GM12878 (cell line): ENCODE data around the gene CUEDC1. TPM values are rescaled to one million over a fixed set of nuclear protein-coding genes. Genes with fewer than 3 reads are reported as not detected.

Source experiments
- ATAC-seq: fragments of 200-7000 bp; cut with Tn5 transposase; 3 replicates; pipeline ENCODE4 v1.9.1; 2020; ENCODE audit warnings: mild to moderate bottlenecking, moderate library complexity
- BruUV-seq: library from RNA; stranded (reverse); fragments of 400-500 nt; replicated peaks from 2 replicates; lab custom pipeline; 2021; lab: Mats Ljungman, UMichigan
- CTCF ChIA-PET: fragments of 300-600 bp; sonication (Branson Sonifier 250); formaldehyde crosslinking; extraction: SDS; loops from one replicate; lab custom pipeline; 2021; ENCODE audit warnings: inconsistent platforms; lab: Yijun Ruan, JAX
- POLR2A ChIA-PET: fragments of 350-600 bp; formaldehyde crosslinking; extraction: SDS; loops from one replicate; lab custom pipeline; 2021; ENCODE audit warnings: inconsistent platforms; lab: Charles Lee
- RAD21 ChIA-PET: fragments of 300-600 bp; sonication (Branson Sonifier 250); formaldehyde crosslinking; loops from one replicate; lab custom pipeline; 2023; ENCODE audit warnings: antibody characterized with exemption; ENCODE audit not compliant: unreplicated experiment; lab: Charles Lee
- SMC1A ChIA-PET: fragments of 300-600 bp; sonication (Branson Sonifier 250); formaldehyde crosslinking; loops from one replicate; lab custom pipeline; 2023; ENCODE audit not compliant: unreplicated experiment, uncharacterized antibody; lab: Charles Lee
- DNase-seq: peaks from one replicate; pipeline ENCODE4 v3.0.0-alpha.2; 2011; ENCODE audit warnings: low read depth, low spot score
- FAIRE-seq: peaks from 3 replicates; lab custom pipeline; 2011; peaks lifted over from hg19 to GRCh38; lab: Jason Lieb, UNC
- H2AFZ ChIP-seq: 2 replicates; pipeline ENCODE4 v1.6.0; 2011; ENCODE audit warnings: low read depth, low read length, control low read depth; ENCODE audit not compliant: control insufficient read depth
- H3K27ac ChIP-seq: 2 replicates; pipeline ENCODE4 v1.5.1; 2011; ENCODE audit warnings: control low read depth; ENCODE audit not compliant: control insufficient read depth, insufficient read depth
- H3K27me3 ChIP-seq, 2 experiments: replicated peaks in 1 of 2; 2 replicates each; pipeline versions ENCODE4 v1.6.0 to v1.6.1; 2011; ENCODE audit warnings: low read length in 1 of 2; ENCODE audit not compliant: control insufficient read depth in 2 of 2, insufficient read depth in 2 of 2
- H3K36me3 ChIP-seq, 2 experiments: 2 replicates each; pipeline ENCODE4 v1.5.1; 2011; ENCODE audit warnings: low read length in 1 of 2; ENCODE audit not compliant: control insufficient read depth in 2 of 2, insufficient read depth in 2 of 2
- H3K4me1 ChIP-seq: 2 replicates; pipeline ENCODE4 v1.6.1; 2011; ENCODE audit warnings: mild to moderate bottlenecking, low read length, moderate library complexity, mixed read lengths; ENCODE audit not compliant: control insufficient read depth, insufficient read depth
- H3K4me2 ChIP-seq: 2 replicates; pipeline ENCODE4 v1.6.0; 2011; ENCODE audit warnings: control low read depth; ENCODE audit not compliant: control insufficient read depth, insufficient read depth
- H3K4me3 ChIP-seq: fragments of 200-600 bp; sonication (generic); 2 replicates; pipeline ENCODE4 v1.5.1; 2016
- H3K79me2 ChIP-seq: 2 replicates; pipeline ENCODE4 v1.6.0; 2011; ENCODE audit warnings: low read length; ENCODE audit not compliant: control insufficient read depth, insufficient read depth
- H3K9ac ChIP-seq: 2 replicates; pipeline ENCODE4 v1.8.0; 2011; ENCODE audit warnings: low read length, control low read depth, mixed read lengths; ENCODE audit not compliant: control insufficient read depth, insufficient read depth
- H3K9me3 ChIP-seq: replicated peaks from 3 replicates; pipeline ENCODE4 v1.5.1; 2011; ENCODE audit warnings: mild to moderate bottlenecking, low read length; ENCODE audit not compliant: control insufficient read depth, insufficient read depth
- H4K20me1 ChIP-seq: 2 replicates; pipeline ENCODE4 v1.6.0; 2011; ENCODE audit not compliant: control insufficient read depth, insufficient read depth
- BACH1 ChIP-seq: fragments of 450-650 bp; IDR thresholded peaks from 2 replicates; pipeline ENCODE4 v1.6.1; 2017; ENCODE audit warnings: mild to moderate bottlenecking, borderline replicate concordance
- CBFB ChIP-seq: IDR thresholded peaks from 2 replicates; pipeline ENCODE4 v1.6.1; 2016; ENCODE audit warnings: antibody characterized with exemption, low read depth
- DPF2 ChIP-seq: fragments of 450-650 bp; IDR thresholded peaks from 2 replicates; pipeline ENCODE4 v1.6.1; 2017; ENCODE audit warnings: mild to moderate bottlenecking
- KLF5 ChIP-seq: fragments of 450-650 bp; IDR thresholded peaks from 2 replicates; pipeline ENCODE4 v1.6.1; 2014; ENCODE audit warnings: mild to moderate bottlenecking; ENCODE audit not compliant: partially characterized antibody
- NFXL1 ChIP-seq: fragments of 450-650 bp; IDR thresholded peaks from 2 replicates; pipeline ENCODE4 v1.6.1; 2017; ENCODE audit warnings: antibody characterized with exemption, mild to moderate bottlenecking, borderline replicate concordance
- RUNX3 ChIP-seq: IDR thresholded peaks from 2 replicates; pipeline ENCODE4 v1.6.1; 2012; ENCODE audit warnings: low read length, inconsistent platforms
- ZZZ3 ChIP-seq: IDR thresholded peaks from 2 replicates; pipeline ENCODE4 v1.6.1; 2011; ENCODE audit warnings: low read depth; ENCODE audit not compliant: control insufficient read depth, insufficient read length
- WGBS: methylation state at CpG from one replicate; pipeline ENCODE4 v1.1.6; 2016; ENCODE audit warnings: low lambda C conversion rate; ENCODE audit not compliant: insufficient replicate concordance, insufficient coverage; ENCODE audit errors: missing lambda C conversion rate; 5-methylcytosine and 5-hydroxymethylcytosine counted together
- in situ Hi-C: fragments of 300-500 bp; cut with MboI; formaldehyde crosslinking; loops from 9 replicates; pipeline ENCODE4 v1.14.3; 2018; ENCODE audit warnings: mixed read lengths
- intact Hi-C: fragments of 100-400 bp; cut with micrococcal nuclease; formaldehyde crosslinking; loops from one replicate; pipeline ENCODE4 v1.14.2; 2022; ENCODE audit not compliant: unreplicated experiment
- polyA plus RNA-seq, 11 experiments: library from polyadenylated mRNA; depleted of rRNA in 4 of 11; unstranded in 6 of 11; stranded (reverse) in 5 of 11; fragments of >200 nt; fragmentation: Nextera tagmentation in 4 of 11; fragmentation: Illumina TruSeq in 1 of 11; extraction: Ambion mirVana in 4 of 11; extraction: Trizol in 1 of 11; gene quantifications; 1 replicate in 1 of 11; 2 replicates in 10 of 11; pipeline versions ENCODE4 v1.2.1 to v1.2.3, GENCODE V29; 2011 to 2016; ENCODE audit warnings: inconsistent platforms in 2 of 11, missing spikeins in 2 of 11, low read depth in 1 of 11
- total RNA-seq, 4 experiments: library from RNA; depleted of rRNA in 3 of 4; stranded (reverse); fragments of >200 nt in 3 of 4; fragmentation: Illumina TruSeq in 1 of 4; extraction: Trizol in 1 of 4; gene quantifications; 2 replicates each; pipeline versions ENCODE4 v1.2.1 to v1.2.3, GENCODE V29; 2013 to 2021
- TF ChIP-seq, protein P1 (sequence below): fragments of 150-350 bp; IDR thresholded peaks from 2 replicates; pipeline ENCODE4 v1.6.1; 2016; ENCODE audit warnings: low read depth, low read length
- TF ChIP-seq, protein P2 (sequence below): IDR thresholded peaks from 2 replicates; pipeline ENCODE4 v1.6.1; 2011; ENCODE audit warnings: borderline replicate concordance, low read depth, mild to moderate bottlenecking, moderate library complexity, mixed read lengths, low read length; ENCODE audit not compliant: insufficient read depth; ENCODE audit errors: extremely low read length
- TF ChIP-seq, protein P3 (sequence below): fragments of 450-650 bp; IDR thresholded peaks from 2 replicates; pipeline ENCODE4 v1.6.1; 2016; ENCODE audit warnings: mild to moderate bottlenecking

The CUEDC1 gene
- total and polyA plus RNA-seq, 10 of the 15 experiments (the other 5 are each of a cell fraction or from before 2014, with no cell fraction given), result 0.24 to 7.4 (median 1.8) TPM

DNA sequence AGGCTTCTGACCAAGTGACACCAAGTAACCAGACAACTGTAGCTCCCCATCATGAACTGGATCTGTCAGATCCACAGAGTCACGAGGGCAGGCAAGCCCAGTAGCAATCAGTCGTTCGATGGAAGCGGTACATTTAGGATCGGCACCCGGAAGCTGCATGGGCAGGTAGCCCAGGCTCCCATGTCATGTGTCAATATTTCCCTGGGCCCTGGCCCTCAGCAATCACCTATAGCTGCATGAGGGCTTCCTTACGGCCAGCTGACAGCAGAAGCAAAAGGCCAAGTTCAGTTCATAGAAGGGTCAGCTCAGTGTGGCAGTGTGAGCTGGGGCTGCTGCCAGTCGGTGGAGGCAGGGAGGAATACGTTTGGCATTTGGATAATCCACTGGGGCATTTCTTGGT, 137.1 kb downstream of the CUEDC1 start:
- BruUV-seq, result no TSS peak
- H3K79me2 ChIP-seq, result no peaks in the 10 kb centered on the region
- CTCF ChIA-PET, result interaction anchor here (0.5 to 7.2 kb wide), 5 partner anchors 13 to 689 kb away, joined by 3 to 55 read pairs (median 4); no protein-coding TSS in a partner anchor
- H2AFZ ChIP-seq, result no peak overlapping the region
- H3K9me3 ChIP-seq, result no peaks in the 10 kb centered on the region
- no peak for DNase-seq
- intact Hi-C loops (no loop called here), in situ Hi-C loops (no loop called here)
- no peaks in the 10 kb centered on the region for H3K4me1 ChIP-seq
- H3K27me3 ChIP-seq, result no peaks in the 10 kb centered on the region; a peak in 1 of 4 replicates
- no peak for ATAC-seq
- 59% methylated on average over 9 of the region's 9 CpGs for WGBS
- no peaks in the 10 kb centered on the region for H3K36me3 ChIP-seq
- no peaks in the 10 kb centered on the region for H4K20me1 ChIP-seq
- H3K9ac ChIP-seq, result no peak overlapping the region
- SMC1A ChIA-PET, result no interaction called here
- H3K4me3 ChIP-seq, result no peak overlapping the region
- no peak for FAIRE-seq
- no peak overlapping the region for H3K4me2 ChIP-seq
- TF ChIP-seq, protein P1, sequence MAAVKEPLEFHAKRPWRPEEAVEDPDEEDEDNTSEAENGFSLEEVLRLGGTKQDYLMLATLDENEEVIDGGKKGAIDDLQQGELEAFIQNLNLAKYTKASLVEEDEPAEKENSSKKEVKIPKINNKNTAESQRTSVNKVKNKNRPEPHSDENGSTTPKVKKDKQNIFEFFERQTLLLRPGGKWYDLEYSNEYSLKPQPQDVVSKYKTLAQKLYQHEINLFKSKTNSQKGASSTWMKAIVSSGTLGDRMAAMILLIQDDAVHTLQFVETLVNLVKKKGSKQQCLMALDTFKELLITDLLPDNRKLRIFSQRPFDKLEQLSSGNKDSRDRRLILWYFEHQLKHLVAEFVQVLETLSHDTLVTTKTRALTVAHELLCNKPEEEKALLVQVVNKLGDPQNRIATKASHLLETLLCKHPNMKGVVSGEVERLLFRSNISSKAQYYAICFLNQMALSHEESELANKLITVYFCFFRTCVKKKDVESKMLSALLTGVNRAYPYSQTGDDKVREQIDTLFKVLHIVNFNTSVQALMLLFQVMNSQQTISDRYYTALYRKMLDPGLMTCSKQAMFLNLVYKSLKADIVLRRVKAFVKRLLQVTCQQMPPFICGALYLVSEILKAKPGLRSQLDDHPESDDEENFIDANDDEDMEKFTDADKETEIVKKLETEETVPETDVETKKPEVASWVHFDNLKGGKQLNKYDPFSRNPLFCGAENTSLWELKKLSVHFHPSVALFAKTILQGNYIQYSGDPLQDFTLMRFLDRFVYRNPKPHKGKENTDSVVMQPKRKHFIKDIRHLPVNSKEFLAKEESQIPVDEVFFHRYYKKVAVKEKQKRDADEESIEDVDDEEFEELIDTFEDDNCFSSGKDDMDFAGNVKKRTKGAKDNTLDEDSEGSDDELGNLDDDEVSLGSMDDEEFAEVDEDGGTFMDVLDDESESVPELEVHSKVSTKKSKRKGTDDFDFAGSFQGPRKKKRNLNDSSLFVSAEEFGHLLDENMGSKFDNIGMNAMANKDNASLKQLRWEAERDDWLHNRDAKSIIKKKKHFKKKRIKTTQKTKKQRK, result no peak
- TF ChIP-seq ZZZ3 (no peak), DPF2 (no peak), CBFB (no peak), NFXL1 (no peak), BACH1 (no peak), RUNX3 (no peak), KLF5 (no peak)
- TF ChIP-seq, protein P2, sequence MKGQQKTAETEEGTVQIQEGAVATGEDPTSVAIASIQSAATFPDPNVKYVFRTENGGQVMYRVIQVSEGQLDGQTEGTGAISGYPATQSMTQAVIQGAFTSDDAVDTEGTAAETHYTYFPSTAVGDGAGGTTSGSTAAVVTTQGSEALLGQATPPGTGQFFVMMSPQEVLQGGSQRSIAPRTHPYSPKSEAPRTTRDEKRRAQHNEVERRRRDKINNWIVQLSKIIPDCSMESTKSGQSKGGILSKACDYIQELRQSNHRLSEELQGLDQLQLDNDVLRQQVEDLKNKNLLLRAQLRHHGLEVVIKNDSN, result no peak
- TF ChIP-seq, protein P3, sequence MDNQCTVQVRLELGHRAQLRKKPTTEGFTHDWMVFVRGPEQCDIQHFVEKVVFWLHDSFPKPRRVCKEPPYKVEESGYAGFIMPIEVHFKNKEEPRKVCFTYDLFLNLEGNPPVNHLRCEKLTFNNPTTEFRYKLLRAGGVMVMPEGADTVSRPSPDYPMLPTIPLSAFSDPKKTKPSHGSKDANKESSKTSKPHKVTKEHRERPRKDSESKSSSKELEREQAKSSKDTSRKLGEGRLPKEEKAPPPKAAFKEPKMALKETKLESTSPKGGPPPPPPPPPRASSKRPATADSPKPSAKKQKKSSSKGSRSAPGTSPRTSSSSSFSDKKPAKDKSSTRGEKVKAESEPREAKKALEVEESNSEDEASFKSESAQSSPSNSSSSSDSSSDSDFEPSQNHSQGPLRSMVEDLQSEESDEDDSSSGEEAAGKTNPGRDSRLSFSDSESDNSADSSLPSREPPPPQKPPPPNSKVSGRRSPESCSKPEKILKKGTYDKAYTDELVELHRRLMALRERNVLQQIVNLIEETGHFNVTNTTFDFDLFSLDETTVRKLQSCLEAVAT, result no peak
- H3K27ac ChIP-seq, result no peak overlapping the region
- POLR2A ChIA-PET, result interaction anchor here (0.7 kb wide), 1 partner anchor 401 kb away, joined by 4 read pairs; no protein-coding TSS in a partner anchor
- RAD21 ChIA-PET, result no interaction called here
